GM18861 (cell line): ENCODE measurements around the gene UBE2D2.
A peak's percentile ranks its signal among the peaks of the same experiment; 100 is the strongest.

ENCODE experiments used
- ATAC-seq: cut with Tn5 transposase; IDR thresholded peaks from one replicate; pipeline ENCODE4 v1.9.1; 2021; ENCODE audit not compliant: unreplicated experiment

The UBE2D2 gene

DNA sequence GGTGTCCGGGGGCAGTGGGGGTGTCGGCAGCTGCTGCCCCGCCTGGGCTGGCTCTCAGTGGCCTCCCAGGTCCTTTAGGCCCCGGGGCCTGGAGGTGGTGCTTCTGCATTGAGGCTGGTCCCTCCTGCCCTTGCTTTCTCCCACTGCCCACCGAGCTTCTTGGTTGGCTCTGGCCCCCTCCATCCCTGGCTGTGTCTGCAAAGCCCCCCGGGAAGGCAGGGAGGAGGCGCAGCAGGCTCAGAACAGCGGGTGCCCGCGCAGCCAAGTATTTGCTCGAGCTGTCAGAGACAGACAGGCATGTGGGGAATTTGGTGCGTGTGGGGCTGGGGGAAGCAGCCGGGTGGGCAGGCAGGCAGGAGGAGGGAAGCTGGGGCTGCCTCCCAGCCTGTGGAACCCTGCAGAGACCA, 98.6 kb downstream of the UBE2D2 start:
- no peak for ATAC-seq

DNA sequence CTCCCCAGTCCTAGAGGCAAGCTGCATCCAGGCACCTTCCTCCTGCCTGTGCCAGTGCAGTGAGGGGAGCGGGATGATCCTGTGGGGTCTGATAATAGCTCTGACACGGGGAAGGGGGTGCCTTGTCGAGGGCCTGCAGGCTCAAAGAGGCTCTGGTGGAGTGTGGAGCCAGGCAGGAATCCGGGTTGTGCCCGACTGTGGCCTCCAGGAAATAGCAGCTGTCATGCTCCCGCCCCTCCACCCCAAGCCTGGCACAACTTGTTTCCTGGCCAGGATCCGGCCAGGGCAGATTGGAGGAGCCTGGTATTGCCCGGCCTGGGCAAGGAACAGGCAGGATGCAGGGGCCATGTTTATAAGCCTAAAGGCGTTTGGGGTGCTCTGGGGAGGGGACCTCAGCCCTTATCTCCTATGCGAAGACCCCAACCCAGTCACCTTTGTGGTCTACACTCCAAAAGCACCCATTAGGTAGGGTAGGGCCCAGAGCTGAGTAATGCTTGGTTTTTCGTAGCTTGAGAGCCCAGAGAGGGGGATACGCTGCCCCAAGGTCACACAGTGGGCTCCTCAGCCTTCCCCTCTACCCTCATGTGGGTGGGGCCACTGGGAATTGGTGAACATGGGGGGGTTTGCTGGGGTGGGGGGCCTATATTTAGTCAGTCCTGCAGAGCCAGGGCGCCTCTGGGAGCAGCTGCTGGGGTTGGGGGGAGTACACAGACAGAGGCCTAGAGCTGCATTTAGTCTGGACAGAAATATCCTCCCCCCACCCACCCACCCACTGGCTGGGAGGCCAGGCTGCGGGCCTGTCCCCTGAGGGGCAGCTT, 99.2 kb downstream of the UBE2D2 start:
- no peak for ATAC-seq

DNA sequence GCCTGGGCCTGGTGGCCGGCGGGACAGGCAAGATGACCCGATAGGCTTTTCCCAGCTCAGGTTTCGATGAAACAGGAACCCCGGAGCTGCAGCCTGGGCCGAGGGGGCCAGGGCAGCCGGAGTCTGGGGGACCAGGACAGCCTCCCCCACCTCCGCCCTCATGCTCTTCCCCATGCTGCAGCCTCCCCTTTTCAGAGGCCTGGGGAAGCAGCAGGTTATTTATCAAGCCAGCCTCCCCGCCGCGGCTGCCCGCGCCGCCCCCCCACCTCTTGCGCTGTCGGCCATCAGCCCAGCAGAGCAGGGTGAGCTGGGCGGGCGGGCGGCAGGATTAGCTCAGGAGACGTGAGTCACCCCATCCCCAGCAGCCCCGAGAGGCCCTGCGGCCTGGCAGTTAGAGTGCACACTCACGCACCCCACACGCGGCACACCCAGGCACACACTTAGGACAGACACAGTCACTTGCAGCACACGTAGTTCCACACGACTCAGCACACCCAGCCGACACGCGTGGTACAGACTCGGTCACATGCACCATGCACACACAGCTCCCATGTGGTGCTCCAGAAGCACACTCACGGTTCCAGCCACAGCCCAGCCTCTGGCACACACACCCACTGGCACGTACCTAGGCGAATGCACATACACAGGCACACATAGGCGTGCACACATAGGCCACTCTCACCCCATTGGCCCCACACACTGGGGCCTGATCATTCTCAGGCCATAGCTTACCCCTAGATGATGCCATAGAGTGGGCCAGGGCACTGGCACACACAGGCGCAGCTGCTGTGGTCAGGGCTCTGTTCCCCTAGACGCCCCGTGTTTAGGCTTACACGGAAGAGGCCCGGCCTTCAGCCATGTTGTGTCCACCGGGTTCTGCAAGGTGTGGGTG, 100.0 kb downstream of the UBE2D2 start:
- ATAC-seq: peak; percentile 24

DNA sequence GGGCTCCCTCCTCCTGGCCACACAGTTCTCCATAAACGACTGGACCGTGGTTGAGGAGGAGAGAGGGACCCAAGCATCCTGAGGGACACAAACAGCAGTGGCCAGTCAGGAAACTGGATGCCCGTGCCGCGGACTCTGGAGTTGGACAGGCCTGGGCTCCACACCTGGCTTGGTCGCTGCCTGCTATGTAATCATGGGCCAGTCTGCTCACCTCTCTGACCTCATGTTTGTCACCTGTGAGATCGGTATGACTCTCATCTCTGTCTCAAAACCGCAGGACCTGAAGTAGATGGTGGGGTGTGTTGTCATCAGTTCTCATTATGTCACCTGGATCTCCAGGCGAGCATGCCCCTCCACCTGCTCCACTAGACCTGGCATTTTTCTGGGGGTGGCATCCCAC, 101.5 kb downstream of the UBE2D2 start:
- ATAC-seq: no peak

DNA sequence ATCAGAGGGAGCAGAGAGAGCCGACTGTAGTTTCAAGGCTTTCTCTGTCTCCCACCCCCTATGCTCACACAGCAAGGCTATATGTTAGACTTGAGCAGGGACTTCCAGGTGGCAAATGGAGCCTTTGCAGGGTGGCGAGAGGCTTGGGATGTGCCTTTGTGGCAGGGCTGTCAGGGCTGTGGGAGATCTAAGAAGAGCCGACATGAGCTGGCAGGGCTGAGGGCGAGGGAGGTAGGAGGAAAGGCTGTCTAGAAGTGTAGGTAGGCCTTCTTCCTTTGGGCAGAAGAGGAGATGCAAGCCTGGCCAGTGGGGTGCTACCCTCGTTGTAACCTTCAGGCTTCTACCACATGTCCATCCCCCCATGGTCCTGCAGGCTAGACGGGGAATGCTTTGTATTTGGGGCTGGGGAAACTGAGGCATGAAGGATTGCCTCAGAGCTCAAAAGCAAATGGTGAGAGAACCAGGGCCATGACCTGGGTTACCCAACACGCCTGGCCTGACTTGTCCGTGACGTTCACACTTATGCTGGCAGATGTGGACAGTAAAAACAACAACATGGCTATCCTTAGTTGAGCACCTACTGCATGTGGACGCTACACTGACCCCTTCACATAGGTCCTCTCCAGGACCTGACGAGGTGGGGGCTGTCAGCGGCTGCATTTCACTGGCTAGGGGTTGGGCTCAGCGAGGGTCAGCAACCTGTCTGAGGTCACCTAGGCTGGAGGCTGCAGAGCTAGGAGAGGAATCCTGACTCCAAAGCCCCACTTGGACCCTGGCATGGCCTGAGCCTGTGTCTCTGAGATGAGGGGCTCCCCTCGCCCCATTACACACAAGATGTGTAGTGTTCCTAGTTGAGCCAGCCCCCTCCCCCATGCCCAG, 102.3 kb downstream of the UBE2D2 start:
- no peak for ATAC-seq

DNA sequence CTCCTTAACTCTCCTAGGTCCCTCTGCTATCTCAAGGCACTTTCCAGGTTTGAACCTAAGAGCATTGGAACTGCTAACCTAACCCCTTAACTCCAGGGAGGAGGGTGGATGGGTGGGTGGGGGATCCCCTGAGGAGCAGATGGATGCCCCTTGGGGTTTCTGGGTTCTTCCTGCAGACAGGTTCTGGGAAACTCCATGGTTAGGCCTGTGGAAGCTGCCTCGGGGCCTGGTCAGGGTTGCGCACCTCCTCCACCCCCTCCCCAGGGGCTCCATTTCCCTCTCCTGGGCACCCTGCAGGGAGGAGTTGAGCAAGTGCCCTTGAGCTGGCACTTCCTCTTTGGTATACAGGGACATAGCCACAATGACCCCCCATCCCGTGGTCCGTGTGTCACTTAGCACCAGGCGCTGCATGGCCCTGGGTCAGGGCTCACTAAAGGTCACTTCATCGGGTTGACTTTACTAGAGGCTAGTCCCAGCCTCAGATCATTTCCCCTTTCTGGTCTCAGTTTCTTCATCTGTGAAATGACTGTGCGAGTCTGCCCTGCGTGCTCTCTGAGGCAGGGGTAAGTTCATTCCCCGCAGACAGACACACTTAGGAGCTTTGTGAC, 103.1 kb downstream of the UBE2D2 start:
- peak; percentile 31 for ATAC-seq

DNA sequence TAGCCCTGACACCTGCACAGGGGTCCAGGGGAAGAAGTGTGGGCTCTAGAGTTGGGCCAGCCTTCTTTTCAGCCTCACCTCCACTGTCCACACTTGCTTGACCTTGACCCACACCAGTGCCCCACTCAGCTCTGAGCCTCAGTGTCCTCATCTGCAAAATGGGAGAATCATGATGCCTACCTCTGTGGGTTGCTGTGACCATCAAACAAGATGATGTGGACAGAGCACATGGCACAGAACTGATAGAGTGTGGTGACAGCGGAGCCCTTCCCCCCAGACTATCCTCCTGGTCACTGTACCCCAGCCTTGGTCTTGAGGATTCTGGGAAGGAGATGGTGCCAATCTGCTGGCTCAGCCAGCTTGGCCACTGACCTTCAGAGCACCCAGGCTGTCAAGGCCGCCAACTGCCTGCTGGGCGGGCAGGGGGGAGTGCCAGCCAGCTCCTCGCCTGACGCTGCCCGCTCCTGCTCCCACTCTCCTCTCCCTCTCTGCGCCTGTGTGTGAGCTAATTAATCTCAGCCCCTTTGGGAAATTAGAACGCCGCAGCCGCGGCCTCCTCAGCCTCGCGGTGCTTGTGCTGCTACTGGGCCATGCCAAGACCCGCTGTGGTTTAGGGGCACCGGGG, 103.7 kb downstream of the UBE2D2 start:
- ATAC-seq: no peak

DNA sequence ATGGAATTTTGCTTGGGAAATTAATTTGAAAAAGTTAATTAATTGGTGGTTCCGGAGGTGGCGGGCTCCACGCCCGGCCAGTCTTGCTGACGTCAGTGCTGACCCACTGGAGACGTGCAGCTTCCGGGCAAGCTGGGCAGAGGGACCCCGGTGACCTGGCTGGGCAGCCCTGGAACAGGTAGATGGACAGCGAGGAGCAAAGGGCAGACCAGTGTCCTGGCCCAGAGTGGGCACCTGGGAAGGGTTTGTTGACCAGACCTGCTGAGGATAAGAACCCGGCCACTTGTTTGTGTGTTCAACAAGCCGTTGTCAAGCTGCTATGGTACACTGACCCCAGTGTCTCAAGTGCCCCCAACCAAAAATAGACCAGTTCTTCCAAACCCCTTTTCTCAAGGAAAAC, 104.5 kb downstream of the UBE2D2 start:
- no peak for ATAC-seq

DNA sequence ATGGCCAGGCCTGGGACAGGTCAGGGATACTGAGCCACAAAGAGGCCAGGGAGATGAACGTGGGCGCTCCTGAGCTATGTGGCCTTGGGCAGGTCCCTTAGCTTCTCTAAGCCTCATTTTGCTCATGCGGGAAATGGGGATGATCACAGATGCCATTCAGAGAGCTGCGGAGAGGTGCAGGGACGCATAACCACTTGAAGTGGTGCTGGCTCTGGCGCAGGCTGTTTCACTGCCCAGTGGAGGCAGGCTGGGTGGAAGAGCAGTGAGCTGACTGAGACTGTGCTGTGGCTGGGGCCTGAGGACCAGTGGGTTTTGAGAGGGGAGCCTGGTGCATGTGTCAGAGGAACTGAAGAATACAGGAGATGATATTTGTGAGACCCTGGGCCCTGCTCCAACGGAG, 105.4 kb downstream of the UBE2D2 start:
- ATAC-seq: no peak

DNA sequence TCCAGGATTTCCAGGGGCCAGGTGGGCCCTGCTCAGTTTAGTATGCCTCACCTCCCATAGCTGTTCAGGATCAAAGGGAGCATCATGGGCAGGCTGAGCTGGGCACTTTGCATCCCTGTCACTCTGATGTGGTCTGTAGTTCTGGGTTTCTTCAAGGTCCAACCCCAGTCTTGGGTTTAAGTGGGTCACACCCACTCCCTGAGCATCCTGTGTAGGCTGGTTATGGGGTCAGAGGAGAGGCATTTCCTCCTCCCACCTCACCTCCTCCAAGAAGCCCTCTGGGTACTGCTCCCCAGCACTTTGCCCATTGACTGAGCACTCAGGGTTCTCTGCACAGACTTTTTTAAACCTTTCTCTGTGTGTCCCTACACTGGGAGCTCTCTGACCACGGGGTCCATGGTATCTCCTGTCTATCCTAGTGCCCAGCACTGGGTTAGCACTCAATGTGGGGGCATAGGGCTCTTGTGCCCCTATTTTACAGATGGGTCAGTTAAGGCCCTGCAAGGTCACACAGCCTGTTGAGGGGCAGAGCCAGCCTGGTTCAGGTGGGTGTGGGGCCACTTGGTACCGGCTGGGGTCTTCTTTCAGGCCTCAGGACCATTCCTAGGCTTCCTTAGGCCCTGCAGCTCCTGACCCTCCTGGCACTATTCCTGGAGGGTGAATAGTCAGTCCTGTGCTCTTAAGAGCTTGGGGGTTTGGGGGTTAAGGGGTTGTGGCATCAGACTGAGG, 106.0 kb downstream of the UBE2D2 start:
- ATAC-seq: no peak

DNA sequence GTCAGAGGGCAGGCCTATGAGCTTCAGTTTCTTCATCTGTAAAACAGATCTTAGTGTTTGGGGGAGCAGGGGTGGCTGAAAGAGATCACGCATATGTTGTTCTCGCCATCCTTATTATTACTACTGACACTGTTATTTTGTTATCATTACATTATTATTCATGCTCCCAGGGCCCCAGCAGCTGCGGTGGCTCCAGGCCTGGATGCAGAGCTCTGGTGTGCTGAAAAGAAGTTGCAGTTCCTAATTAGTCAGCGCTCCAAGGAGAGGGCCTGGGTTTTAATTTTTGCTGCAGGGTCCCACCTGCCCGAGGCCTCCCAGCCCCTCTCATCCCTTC, 106.6 kb downstream of the UBE2D2 start:
- no peak for ATAC-seq

DNA sequence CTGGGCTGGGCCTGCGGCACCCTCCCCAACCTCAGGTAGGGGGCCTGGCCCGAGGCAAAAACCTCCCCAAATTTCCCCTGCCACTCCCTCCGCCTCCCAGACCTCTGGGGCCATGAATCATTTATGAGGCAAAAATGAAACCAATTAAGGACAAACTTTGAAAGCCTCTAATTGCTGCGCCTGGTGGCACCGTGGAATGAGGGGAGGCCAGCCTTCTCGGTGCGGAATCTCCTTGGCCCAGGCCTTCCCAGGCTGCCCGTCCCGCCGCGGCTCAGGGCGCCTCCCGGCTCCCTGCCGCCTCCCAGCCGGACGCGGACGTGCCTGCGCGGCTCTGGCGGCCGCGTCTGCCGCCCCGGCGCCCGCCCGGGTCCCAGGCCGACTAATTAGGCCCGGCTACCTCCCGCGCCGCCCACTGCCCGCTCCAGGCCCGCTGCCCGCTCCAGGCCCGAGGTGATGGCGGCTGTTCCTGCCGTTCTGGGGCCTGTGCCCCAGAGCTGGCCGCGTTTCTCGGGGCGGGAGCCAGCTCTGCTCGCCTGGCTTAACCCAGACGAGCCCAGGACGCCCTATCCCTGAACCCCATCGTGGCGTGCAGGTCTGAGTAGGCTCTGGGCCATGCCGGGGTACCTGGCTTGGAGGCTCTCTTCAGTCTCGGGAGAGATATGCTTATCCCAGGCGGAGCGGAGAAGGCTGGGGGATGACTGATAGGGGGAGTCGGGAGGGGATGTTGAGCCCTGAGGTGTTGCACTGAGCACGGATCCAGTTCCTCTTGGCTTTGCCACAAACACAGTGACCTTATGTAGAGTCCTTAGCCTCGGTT, 107.1 kb downstream of the UBE2D2 start:
- no peak for ATAC-seq

DNA sequence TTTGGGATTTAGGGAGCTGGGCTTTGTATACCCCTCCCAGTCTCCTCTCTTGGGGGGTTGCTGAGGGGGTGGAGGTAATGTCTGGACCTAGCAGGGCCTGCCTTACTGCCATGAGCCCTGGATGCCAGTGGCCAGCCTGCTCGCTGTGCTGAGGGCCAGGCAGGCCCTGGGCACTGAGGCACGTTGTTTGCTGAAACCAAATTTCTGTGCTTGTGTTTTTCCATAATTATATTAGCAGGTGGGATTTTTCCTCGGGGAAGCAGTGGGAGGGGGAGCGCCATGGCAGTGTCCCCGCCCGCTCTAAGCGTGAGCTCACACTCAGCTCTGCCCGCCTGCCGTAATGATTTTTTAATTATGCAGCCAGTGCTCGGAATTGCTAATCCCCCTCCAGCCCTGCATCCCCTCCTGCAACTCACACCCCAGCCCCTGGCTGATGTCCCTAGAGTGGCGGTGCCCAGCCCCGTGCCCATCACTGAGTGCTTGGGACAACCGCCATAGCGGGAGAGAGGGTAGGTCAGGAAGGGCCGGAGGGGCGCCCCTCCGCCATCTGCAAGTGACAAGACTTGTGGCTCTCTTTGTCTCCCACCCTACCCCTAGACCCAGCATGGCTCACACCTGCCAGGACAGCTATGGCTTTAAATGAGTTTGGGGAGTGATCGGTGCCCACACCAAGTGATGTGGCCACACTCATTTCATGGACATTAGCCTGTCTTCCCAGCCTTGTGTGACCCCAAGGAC, 108.0 kb downstream of the UBE2D2 start:
- ATAC-seq: no peak

DNA sequence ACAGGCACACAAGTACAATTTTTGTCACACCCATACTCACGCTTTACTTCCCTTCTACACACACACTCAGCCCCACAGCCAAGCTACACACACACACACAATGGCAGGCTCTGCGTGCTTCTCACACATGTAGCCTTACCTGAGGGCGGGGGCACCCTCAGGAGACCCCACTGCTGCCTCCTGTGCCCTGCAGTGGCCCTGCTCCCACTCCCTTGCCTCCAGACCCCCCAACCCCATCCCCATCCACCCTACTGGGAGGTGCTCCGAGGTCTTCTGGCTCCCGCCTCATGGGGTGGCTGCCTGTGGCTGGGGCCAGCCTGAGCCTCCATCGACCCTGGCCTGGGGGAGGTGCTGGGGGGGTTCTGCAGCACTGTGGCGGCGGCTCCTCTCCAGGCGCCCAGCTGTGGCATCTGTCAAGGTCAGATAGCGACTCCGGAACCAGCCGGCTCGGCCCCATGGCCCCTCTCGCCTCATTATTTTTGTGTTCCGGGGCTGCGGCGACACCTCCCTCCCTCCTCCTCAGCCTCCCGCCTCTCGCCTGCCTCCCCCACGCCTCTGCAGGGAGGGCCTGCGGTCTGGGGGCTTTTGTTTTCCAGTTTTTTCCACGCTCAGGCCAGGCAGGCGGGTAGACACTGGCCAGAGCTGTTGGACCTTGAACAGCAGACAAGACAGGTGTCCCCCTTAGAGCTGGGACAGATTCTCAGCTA, 108.7 kb downstream of the UBE2D2 start:
- no peak for ATAC-seq

DNA sequence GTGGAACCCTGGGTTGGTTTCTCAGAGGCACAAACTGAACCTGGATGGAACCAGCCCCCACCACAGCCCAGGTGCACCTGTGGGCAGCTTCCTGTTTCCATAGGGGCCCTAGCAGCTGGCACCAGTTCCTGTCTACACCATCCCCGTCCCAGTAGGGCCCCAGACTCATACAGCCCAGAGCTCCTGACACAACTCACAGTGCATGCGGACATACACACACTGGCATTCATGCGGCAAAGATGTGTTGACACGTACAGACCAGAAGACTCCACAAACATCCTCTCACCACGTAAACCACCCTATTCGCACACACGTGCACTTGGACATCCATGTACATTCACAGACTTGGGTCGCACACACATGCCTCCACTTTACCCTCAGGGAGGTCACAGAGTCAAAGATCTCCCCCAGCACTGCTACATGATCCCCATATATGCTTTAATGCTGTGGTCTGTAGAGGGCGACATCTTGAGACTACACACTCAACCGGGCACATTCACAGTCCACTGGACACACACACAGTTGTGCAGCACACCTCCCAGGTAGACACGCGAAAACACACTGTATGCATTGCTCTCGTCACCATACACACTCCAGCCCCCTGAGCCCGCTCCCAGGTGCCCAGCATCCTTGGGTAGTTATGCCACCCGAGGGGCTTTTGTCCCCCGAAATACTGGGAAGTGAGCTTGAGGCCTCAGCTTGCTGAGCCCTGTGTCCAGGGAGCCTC, 109.4 kb downstream of the UBE2D2 start:
- ATAC-seq: peak; percentile 44

DNA sequence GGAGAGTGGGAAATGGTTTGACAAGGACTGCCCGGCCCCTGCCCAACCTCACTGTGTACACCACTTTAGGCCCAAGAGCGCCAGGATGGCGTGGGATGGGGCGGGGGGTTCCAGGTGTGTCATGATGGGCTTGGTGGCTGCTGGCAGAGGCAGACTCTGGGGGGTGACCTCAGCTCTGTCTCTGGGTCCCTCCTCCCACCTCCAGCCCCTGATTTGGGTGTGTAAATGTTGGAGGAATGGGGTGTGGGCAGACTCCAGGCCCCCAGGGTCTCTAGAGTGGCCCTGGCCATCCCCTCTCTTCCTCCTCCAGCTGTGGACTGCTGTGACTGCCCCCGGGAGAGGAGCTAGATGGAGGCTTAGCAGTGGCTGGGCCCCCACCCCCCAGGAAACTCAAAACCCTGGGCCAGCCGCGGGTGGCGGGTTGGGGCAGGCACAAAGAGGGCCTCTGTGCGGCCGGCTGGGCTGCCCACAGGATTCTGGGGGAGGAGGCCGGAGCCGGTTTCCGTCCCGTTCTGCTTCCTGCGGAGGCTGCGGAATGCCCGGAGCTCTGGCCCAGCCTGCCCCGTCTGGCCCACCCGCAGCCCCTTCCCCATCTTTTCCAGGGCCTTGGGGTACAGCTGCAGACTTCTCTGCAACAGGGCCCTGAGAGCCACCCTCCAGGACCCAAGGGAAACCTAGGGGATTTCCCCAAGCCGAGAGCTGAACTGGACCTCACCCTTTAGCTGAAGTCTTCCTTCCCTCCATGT, 110.1 kb downstream of the UBE2D2 start:
- ATAC-seq: no peak
